Measurements from ENCODE around the gene RPS10.
"Not testable (repeated sequence)": the region's sequence is repeated elsewhere in the genome, so short reads cannot be mapped to it uniquely, and the experiment has no call there.

DNA sequence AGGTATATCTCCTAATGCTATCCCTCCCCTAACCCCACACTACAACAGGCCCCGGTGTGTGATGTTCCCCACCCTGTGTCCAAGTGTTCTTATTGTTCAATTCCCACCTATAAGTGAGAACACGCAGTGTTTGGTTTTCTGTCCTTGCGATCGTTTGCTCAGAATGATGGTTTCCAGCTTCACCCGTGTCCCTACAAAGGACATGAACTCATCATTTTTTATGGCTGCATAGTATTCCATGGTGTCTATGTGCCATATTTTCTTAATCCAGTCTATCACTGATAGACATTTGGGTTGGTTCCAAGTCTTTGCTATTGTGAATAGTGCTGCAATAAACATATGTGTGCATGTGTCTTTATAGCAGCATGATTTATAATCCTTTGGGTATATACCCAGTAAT, 54.0 kb downstream of the RPS10 start:
- TF ChIP-seq POLR2AphosphoS5 (IDR thresholded peaks at IDR 0.05; ENCODE audit: low read depth, low read length); POLR2A (IDR thresholded peaks at IDR 0.05; ENCODE audit: low read depth, low read length); TAF1 (IDR thresholded peaks at IDR 0.05; ENCODE audit: borderline replicate concordance, low read depth, low read length): not testable (repeated sequence)
